K562 (cell line): ENCODE measurements around the gene ARFGAP1. TPM values are rescaled to one million over a fixed set of nuclear protein-coding genes. Genes with fewer than 3 reads are reported as not detected.

Experiments
- ATAC-seq: fragments of 200-7000 bp; cut with Tn5 transposase; 3 replicates; pipeline ENCODE4 v1.9.1; 2020; ENCODE audit warnings: moderate library complexity
- BruUV-seq: library from RNA; stranded (reverse); fragments of 400-500 nt; replicated peaks from 2 replicates; lab custom pipeline; 2021; lab: Mats Ljungman, UMichigan
- CTCF ChIA-PET: fragments of 300-600 bp; formaldehyde crosslinking; extraction: SDS; loops from one replicate; lab custom pipeline; 2021; ENCODE audit warnings: low intra/inter-chr PET ratio; lab: Yijun Ruan, JAX
- POLR2A ChIA-PET: fragments of 300-600, 350-650 bp; sonication (Branson Sonifier 250); formaldehyde crosslinking; extraction: SDS; loops from one replicate; lab custom pipeline; 2021; ENCODE audit warnings: antibody characterized with exemption, inconsistent platforms; lab: Yijun Ruan, JAX
- DNase-seq, 4 experiments: peaks; one replicate each; pipeline versions ENCODE4 v3.0.0 to v3.0.0-alpha.2; 2011 to 2018; ENCODE audit warnings: low spot score in 3 of 4, mixed read lengths in 3 of 4; ENCODE audit errors: extremely low read depth in 1 of 4
- FAIRE-seq: peaks from 2 replicates; lab custom pipeline; 2011; peaks lifted over from hg19 to GRCh38; lab: Jason Lieb, UNC
- H2AFZ ChIP-seq: 2 replicates; pipeline ENCODE4 v1.6.0; 2011; ENCODE audit warnings: low read depth, low read length, control low read depth, inconsistent platforms
- H3K27ac ChIP-seq: fragments of 200-600 bp; 3 replicates; pipeline ENCODE4 v1.8.0; 2011; ENCODE audit warnings: low read depth, mild to moderate bottlenecking, control low read depth, inconsistent platforms, low read length, moderate library complexity, mixed read lengths; ENCODE audit errors: extremely low read depth
- H3K27me3 ChIP-seq, 2 experiments: fragments of 300-600 bp in 1 of 2; 2 replicates in 1 of 2; 3 replicates in 1 of 2; pipeline versions ENCODE4 v1.6.0 to v1.8.0; 2011; ENCODE audit warnings: inconsistent platforms in 2 of 2, low read length in 2 of 2, mild to moderate bottlenecking in 1 of 2, mixed read lengths in 1 of 2, moderate library complexity in 1 of 2; ENCODE audit not compliant: control insufficient read depth in 2 of 2, insufficient read depth in 2 of 2
- H3K36me3 ChIP-seq: fragments of 300-600 bp; 3 replicates; pipeline ENCODE4 v1.8.0; 2011; ENCODE audit warnings: mild to moderate bottlenecking, low read length, inconsistent platforms; ENCODE audit not compliant: control insufficient read depth, insufficient read depth
- H3K4me1 ChIP-seq, 2 experiments: fragments of 200-600 bp in 1 of 2; replicated peaks in 1 of 2; 2 replicates in 1 of 2; 3 replicates in 1 of 2; pipeline versions ENCODE4 v1.5.1 to v1.8.0; 2011; ENCODE audit warnings: inconsistent platforms in 2 of 2, low read length in 2 of 2, mild to moderate bottlenecking in 1 of 2, mixed read lengths in 1 of 2, moderate library complexity in 1 of 2; ENCODE audit not compliant: control insufficient read depth in 2 of 2, insufficient read depth in 2 of 2
- H3K4me2 ChIP-seq: 2 replicates; pipeline ENCODE4 v1.6.1; 2011; ENCODE audit warnings: low read length, control low read depth, inconsistent platforms, mixed read lengths; ENCODE audit not compliant: insufficient read depth
- H3K4me3 ChIP-seq: fragments of 200-600 bp; sonication (generic), shearing (Covaris generic); 2 replicates; pipeline ENCODE4 v1.5.1; 2016; ENCODE audit warnings: control low read depth, inconsistent platforms
- H3K79me2 ChIP-seq: fragments of 200-600 bp; 3 replicates; pipeline ENCODE4 v1.8.0; 2011; ENCODE audit warnings: low read length, inconsistent platforms; ENCODE audit not compliant: control insufficient read depth, insufficient read depth
- H3K9ac ChIP-seq, 2 experiments: 2 replicates each; pipeline versions ENCODE4 v1.6.0 to v1.6.1; 2011; ENCODE audit warnings: low read depth in 2 of 2, low read length in 2 of 2, control low read depth in 1 of 2, inconsistent platforms in 1 of 2, mild to moderate bottlenecking in 1 of 2, mixed read lengths in 1 of 2; ENCODE audit not compliant: insufficient read depth in 1 of 2
- H3K9me1 ChIP-seq: one replicate; pipeline ENCODE4 v1.6.0; 2011; ENCODE audit warnings: inconsistent platforms, mild to moderate bottlenecking, low read length, moderate library complexity; ENCODE audit not compliant: control insufficient read depth, insufficient read depth
- H3K9me3 ChIP-seq: replicated peaks from 2 replicates; pipeline ENCODE4 v1.5.1; 2011; ENCODE audit warnings: low read depth, low read length, inconsistent platforms; ENCODE audit not compliant: control insufficient read depth, insufficient read depth
- H4K20me1 ChIP-seq: replicated peaks from 2 replicates; pipeline ENCODE4 v1.6.1; 2011; ENCODE audit warnings: low read length, inconsistent platforms, mixed read lengths; ENCODE audit not compliant: control insufficient read depth, insufficient read depth
- IFI16 ChIP-seq: fragments of 250-450 bp; sonication (Bioruptor Pico); IDR thresholded peaks from 2 replicates; pipeline ENCODE4 v2.1.2; 2022; ENCODE audit warnings: mild to moderate bottlenecking, inconsistent platforms
- KDM4B ChIP-seq, 2 experiments: fragments of 450-650 bp in 1 of 2; sonication (generic) in 1 of 2; IDR thresholded peaks; 2 replicates each; pipeline ENCODE4 v1.6.1; 2016 to 2017; ENCODE audit warnings: borderline replicate concordance in 2 of 2, antibody characterized with exemption in 1 of 2, low read depth in 1 of 2, mild to moderate bottlenecking in 1 of 2
- MCM5 ChIP-seq: fragments of 450-650 bp; IDR thresholded peaks from 2 replicates; pipeline ENCODE4 v1.6.1; 2016; ENCODE audit warnings: low read depth
- NFYB ChIP-seq: IDR thresholded peaks from 2 replicates; pipeline ENCODE4 v1.6.1; 2011; ENCODE audit warnings: mild to moderate bottlenecking, moderate library complexity; ENCODE audit not compliant: insufficient read length; ENCODE audit errors: extremely low read depth
- THAP7 ChIP-seq: fragments of 250-450 bp; sonication (Bioruptor Pico); IDR thresholded peaks from 2 replicates; pipeline ENCODE4 v1.5.0; 2021
- ZNF232 ChIP-seq: sonication (generic); formaldehyde crosslinking; IDR thresholded peaks from 2 replicates; pipeline ENCODE4 v1.8.0; 2022; ENCODE audit warnings: mild to moderate bottlenecking, missing genetic modification reagents
- WGBS: fragments of 100-300 bp; shearing (Covaris generic); methylation state at CpG from one replicate; pipeline ENCODE4 v1.1.6; 2016; ENCODE audit warnings: low coverage, mixed read lengths; ENCODE audit not compliant: insufficient coverage; ENCODE audit errors: missing lambda C conversion rate; 5-methylcytosine and 5-hydroxymethylcytosine counted together
- in situ Hi-C: fragments of 300-500 bp; cut with MboI; formaldehyde crosslinking; loops from 4 replicates; pipeline ENCODE4 v1.15.0; 2018; ENCODE audit warnings: inconsistent platforms, mixed read lengths
- intact Hi-C: fragments of 100-400 bp; cut with micrococcal nuclease; formaldehyde crosslinking; loops from 2 replicates; pipeline ENCODE4 v1.14.2; 2022
- polyA plus RNA-seq, 8 experiments: library from polyadenylated mRNA; depleted of rRNA in 4 of 8; stranded (reverse) in 5 of 8; unstranded in 3 of 8; fragments of >200 nt; fragmentation: Nextera tagmentation in 2 of 8; fragmentation: Illumina TruSeq in 1 of 8; extraction: Ambion mirVana in 2 of 8; extraction: Trizol in 1 of 8; gene quantifications; 2 replicates each; pipeline versions ENCODE4 v1.2.1 to v1.2.3, GENCODE V29; 2011 to 2014; ENCODE audit warnings: inconsistent platforms in 1 of 8, missing spikeins in 1 of 8
- total RNA-seq, 7 experiments: library from RNA; depleted of rRNA in 6 of 7; stranded (reverse); fragments of >200 nt in 6 of 7; fragmentation: Illumina TruSeq in 2 of 7; extraction: Trizol in 2 of 7; gene quantifications; 2 replicates each; pipeline versions ENCODE4 v1.2.1 to v1.2.3, GENCODE V29; 2011 to 2021; ENCODE audit warnings: low replicate concordance in 1 of 7
- TF ChIP-seq, protein P1 (sequence below): fragments of 200-800 bp; sonication (Bioruptor generic); IDR thresholded peaks from 2 replicates; pipeline ENCODE4 v1.6.1; 2017; ENCODE audit warnings: missing genetic modification characterization, missing compliant biosample characterization
- TF ChIP-seq, protein P2 (sequence below): IDR thresholded peaks from 2 replicates; pipeline ENCODE4 v1.6.1; 2011; ENCODE audit not compliant: insufficient read length; ENCODE audit errors: extremely low read depth
- TF ChIP-seq, protein P3 (sequence below): fragments of 450-650 bp; IDR thresholded peaks from 2 replicates; pipeline ENCODE4 v1.7.1; 2018; ENCODE audit warnings: mild to moderate bottlenecking, low read depth; ENCODE audit not compliant: partially characterized antibody
- TF ChIP-seq, protein P4 (sequence below): fragments of 450-650 bp; IDR thresholded peaks from 2 replicates; pipeline ENCODE4 v1.6.1; 2018; ENCODE audit not compliant: partially characterized antibody

ARFGAP1 gene
- total and polyA plus RNA-seq, 9 of the 15 experiments (the other 6 are each of a cell fraction or from before 2014, with no cell fraction given) = 0.53 to 102 (median 33.5) TPM

DNA sequence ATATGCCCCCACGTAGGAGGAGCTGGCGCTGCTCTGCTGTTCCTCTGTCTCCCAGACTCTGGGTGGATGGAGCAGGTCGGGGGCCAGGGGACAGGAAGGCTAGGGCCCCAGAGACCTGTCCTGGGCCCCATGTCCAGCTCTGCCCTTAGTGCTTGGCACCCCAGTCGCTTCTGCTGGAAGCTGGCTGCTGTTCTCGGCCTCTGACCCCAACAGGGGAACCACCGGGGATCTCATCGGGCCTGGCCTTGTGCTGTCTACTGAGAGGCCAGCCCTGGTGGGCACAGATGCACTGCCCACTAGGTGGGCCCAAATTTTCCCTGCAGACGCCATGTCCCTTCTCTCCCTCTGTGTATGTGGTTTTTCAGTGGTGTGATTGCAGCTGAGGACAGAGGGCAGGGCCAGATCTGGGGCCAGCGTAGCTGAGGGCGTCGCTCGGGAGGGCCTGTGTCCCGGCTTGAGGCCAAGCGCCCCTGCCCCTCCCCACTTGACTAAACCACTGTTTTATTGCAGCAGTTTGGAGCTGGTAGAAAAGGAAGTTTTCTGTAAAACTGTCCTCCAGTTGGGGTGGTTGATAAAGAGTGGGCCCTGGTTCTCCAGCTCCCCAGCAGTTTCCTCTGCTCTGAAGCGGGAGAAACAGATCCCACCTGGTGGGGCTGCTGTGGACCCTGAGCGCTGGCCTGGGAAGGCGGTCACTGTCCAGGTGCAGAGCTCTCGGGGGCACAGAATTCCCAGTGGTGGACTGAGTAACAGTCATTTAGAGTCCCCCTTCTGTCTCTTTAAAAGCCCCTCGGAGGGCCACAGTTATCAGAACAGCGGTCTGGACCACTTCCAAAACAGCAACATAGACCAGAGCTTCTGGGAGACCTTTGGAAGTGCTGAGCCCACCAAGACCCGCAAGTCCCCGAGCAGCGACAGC is 14.4 kb downstream of the ARFGAP1 start:
- ChIA-PET CTCF (no interaction called here), POLR2A (interaction anchor here (0.5 to 1.0 kb wide), 8 partner anchors 9 to 667 kb away, joined by 3 to 5 read pairs (median 4); no protein-coding TSS in a partner anchor)
- no peak for FAIRE-seq
- peaks cover 60% of the 10 kb centered on the region; the same call in 2 of the 3 replicates for H3K36me3 ChIP-seq
- in situ Hi-C loops (no loop called here), intact Hi-C loops (no loop called here)
- BruUV-seq = no TSS peak
- no peaks in the 10 kb centered on the region for H3K27me3 ChIP-seq
- no peaks in the 10 kb centered on the region for H3K79me2 ChIP-seq
- H3K4me1 ChIP-seq = peaks cover 0 to 47% of the 10 kb centered on the region in 2 experiments; a peak in 2 of 5 replicates
- no peak overlapping the region; a peak in 1 of 4 replicates for H3K9ac ChIP-seq
- H4K20me1 ChIP-seq = peaks cover 25% of the 10 kb centered on the region
- H3K9me1 ChIP-seq = peaks cover 10% of the 10 kb centered on the region
- no peak overlapping the region for H3K4me3 ChIP-seq
- no peaks in the 10 kb centered on the region for H3K9me3 ChIP-seq
- ATAC-seq = no peak
- H3K27ac ChIP-seq = no peak overlapping the region
- no peak overlapping the region for H2AFZ ChIP-seq
- no peak overlapping the region for H3K4me2 ChIP-seq
- no peak for DNase-seq
- 90% methylated on average over 22 of the region's 23 CpGs for WGBS
- TF ChIP-seq KDM4B (IDR thresholded peaks at IDR 0.05; ENCODE audit: borderline replicate concordance in 2 of 2, low read depth in 1 of 2) (no peak), IFI16 (CRISPR knock-in tag) (no peak), THAP7 (CRISPR knock-in tag) (no peak), ZNF232 (CRISPR knock-in tag) (no peak), MCM5 (no peak), NFYB (no peak)
- TF ChIP-seq, protein P1, sequence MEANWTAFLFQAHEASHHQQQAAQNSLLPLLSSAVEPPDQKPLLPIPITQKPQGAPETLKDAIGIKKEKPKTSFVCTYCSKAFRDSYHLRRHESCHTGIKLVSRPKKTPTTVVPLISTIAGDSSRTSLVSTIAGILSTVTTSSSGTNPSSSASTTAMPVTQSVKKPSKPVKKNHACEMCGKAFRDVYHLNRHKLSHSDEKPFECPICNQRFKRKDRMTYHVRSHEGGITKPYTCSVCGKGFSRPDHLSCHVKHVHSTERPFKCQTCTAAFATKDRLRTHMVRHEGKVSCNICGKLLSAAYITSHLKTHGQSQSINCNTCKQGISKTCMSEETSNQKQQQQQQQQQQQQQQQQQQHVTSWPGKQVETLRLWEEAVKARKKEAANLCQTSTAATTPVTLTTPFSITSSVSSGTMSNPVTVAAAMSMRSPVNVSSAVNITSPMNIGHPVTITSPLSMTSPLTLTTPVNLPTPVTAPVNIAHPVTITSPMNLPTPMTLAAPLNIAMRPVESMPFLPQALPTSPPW (CRISPR knock-in tag) = no peak
- TF ChIP-seq, protein P2, sequence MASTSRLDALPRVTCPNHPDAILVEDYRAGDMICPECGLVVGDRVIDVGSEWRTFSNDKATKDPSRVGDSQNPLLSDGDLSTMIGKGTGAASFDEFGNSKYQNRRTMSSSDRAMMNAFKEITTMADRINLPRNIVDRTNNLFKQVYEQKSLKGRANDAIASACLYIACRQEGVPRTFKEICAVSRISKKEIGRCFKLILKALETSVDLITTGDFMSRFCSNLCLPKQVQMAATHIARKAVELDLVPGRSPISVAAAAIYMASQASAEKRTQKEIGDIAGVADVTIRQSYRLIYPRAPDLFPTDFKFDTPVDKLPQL = no peak
- TF ChIP-seq, protein P3, sequence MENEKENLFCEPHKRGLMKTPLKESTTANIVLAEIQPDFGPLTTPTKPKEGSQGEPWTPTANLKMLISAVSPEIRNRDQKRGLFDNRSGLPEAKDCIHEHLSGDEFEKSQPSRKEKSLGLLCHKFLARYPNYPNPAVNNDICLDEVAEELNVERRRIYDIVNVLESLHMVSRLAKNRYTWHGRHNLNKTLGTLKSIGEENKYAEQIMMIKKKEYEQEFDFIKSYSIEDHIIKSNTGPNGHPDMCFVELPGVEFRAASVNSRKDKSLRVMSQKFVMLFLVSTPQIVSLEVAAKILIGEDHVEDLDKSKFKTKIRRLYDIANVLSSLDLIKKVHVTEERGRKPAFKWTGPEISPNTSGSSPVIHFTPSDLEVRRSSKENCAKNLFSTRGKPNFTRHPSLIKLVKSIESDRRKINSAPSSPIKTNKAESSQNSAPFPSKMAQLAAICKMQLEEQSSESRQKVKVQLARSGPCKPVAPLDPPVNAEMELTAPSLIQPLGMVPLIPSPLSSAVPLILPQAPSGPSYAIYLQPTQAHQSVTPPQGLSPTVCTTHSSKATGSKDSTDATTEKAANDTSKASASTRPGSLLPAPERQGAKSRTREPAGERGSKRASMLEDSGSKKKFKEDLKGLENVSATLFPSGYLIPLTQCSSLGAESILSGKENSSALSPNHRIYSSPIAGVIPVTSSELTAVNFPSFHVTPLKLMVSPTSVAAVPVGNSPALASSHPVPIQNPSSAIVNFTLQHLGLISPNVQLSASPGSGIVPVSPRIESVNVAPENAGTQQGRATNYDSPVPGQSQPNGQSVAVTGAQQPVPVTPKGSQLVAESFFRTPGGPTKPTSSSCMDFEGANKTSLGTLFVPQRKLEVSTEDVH = no peak
- TF ChIP-seq, protein P4, sequence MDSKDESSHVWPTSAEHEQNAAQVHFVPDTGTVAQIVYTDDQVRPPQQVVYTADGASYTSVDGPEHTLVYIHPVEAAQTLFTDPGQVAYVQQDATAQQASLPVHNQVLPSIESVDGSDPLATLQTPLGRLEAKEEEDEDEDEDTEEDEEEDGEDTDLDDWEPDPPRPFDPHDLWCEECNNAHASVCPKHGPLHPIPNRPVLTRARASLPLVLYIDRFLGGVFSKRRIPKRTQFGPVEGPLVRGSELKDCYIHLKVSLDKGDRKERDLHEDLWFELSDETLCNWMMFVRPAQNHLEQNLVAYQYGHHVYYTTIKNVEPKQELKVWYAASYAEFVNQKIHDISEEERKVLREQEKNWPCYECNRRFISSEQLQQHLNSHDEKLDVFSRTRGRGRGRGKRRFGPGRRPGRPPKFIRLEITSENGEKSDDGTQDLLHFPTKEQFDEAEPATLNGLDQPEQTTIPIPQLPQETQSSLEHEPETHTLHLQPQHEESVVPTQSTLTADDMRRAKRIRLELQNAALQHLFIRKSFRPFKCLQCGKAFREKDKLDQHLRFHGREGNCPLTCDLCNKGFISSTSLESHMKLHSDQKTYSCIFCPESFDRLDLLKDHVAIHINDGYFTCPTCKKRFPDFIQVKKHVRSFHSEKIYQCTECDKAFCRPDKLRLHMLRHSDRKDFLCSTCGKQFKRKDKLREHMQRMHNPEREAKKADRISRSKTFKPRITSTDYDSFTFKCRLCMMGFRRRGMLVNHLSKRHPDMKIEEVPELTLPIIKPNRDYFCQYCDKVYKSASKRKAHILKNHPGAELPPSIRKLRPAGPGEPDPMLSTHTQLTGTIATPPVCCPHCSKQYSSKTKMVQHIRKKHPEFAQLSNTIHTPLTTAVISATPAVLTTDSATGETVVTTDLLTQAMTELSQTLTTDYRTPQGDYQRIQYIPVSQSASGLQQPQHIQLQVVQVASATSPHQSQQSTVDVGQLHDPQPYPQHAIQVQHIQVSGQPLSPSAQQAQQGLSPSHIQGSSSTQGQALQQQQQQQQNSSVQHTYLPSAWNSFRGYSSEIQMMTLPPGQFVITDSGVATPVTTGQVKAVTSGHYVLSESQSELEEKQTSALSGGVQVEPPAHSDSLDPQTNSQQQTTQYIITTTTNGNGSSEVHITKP = no peak
